Panc1 (cell line): Measurements from ENCODE around the gene ZNF831.

ENCODE experiments used
- CTCF ChIP-seq: fragments of 450-650 bp; IDR thresholded peaks from 2 replicates; pipeline ENCODE4 v1.5.1; 2017; ENCODE audit warnings: mild to moderate bottlenecking
- POLR2AphosphoS5 ChIP-seq: IDR thresholded peaks from 2 replicates; pipeline ENCODE4 v1.6.1; 2012; ENCODE audit warnings: mild to moderate bottlenecking, low read depth, low read length, moderate library complexity
- REST ChIP-seq, 2 experiments: IDR thresholded peaks; 2 replicates each; pipeline ENCODE4 v1.6.1; 2011 to 2012; ENCODE audit warnings: low read depth in 2 of 2, control low read depth in 1 of 2, low read length in 1 of 2, mild to moderate bottlenecking in 1 of 2, moderate library complexity in 1 of 2; ENCODE audit not compliant: insufficient read depth in 1 of 2
- SIN3A ChIP-seq: IDR thresholded peaks from 2 replicates; pipeline ENCODE4 v1.6.1; 2012; ENCODE audit warnings: low read depth, mild to moderate bottlenecking, low read length, moderate library complexity, borderline replicate concordance; ENCODE audit not compliant: insufficient read depth
- TCF7L2 ChIP-seq: IDR thresholded peaks from 2 replicates; pipeline ENCODE4 v1.6.1; 2011; ENCODE audit warnings: mild to moderate bottlenecking, low read depth, low read length, inconsistent platforms

- TF ChIP-seq POLR2AphosphoS5 (no peak), CTCF (no peak), REST (IDR thresholded peaks at IDR 0.05; ENCODE audit: insufficient read depth in 1 of 2, low read depth in 2 of 2, low read length in 1 of 2) (no peak), TCF7L2 (no peak), SIN3A (no peak)
These were observed 18.2 kb upstream of the ZNF831 start for GRCh38 chr20:59145247-59145923.
